PC-3 (cell line): Measurements from ENCODE around the gene MKI67.

Experiments
- EZH2 ChIP-seq: fragments of 300-600 bp; sonication (generic); IDR thresholded peaks from one replicate; pipeline ENCODE4 v1.6.1; 2017; ENCODE audit warnings: antibody characterized with exemption, mild to moderate bottlenecking, low read length; ENCODE audit not compliant: unreplicated experiment
- TF ChIP-seq, protein P1 (sequence below): fragments of 300-600 bp; sonication (generic); conservative IDR thresholded peaks from 2 replicates; pipeline ENCODE4 v1.5.1; 2017; ENCODE audit warnings: antibody characterized with exemption, low read depth, mild to moderate bottlenecking, low read length

DNA sequence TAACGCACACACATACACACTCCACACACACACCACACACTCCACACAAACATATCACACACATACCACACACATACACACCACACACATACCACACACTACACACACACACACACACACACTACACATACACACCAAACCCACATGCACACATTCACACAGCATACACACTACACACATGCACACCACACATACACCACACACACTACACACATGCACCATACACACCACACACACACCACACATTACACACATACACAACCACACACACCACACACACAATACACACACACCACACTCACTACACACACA lies 66.3 kb downstream of the MKI67 start:
- TF ChIP-seq, protein P1, sequence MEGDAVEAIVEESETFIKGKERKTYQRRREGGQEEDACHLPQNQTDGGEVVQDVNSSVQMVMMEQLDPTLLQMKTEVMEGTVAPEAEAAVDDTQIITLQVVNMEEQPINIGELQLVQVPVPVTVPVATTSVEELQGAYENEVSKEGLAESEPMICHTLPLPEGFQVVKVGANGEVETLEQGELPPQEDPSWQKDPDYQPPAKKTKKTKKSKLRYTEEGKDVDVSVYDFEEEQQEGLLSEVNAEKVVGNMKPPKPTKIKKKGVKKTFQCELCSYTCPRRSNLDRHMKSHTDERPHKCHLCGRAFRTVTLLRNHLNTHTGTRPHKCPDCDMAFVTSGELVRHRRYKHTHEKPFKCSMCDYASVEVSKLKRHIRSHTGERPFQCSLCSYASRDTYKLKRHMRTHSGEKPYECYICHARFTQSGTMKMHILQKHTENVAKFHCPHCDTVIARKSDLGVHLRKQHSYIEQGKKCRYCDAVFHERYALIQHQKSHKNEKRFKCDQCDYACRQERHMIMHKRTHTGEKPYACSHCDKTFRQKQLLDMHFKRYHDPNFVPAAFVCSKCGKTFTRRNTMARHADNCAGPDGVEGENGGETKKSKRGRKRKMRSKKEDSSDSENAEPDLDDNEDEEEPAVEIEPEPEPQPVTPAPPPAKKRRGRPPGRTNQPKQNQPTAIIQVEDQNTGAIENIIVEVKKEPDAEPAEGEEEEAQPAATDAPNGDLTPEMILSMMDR = no peak
- no peak for TF ChIP-seq EZH2
